ENCODE data around the gene MAB21L3. TPM values are rescaled to one million over a fixed set of nuclear protein-coding genes. Genes with fewer than 3 reads are reported as not detected.

Gene MAB21L3
- total RNA-seq, 1 experiment from 2014 or later: not detected

DNA sequence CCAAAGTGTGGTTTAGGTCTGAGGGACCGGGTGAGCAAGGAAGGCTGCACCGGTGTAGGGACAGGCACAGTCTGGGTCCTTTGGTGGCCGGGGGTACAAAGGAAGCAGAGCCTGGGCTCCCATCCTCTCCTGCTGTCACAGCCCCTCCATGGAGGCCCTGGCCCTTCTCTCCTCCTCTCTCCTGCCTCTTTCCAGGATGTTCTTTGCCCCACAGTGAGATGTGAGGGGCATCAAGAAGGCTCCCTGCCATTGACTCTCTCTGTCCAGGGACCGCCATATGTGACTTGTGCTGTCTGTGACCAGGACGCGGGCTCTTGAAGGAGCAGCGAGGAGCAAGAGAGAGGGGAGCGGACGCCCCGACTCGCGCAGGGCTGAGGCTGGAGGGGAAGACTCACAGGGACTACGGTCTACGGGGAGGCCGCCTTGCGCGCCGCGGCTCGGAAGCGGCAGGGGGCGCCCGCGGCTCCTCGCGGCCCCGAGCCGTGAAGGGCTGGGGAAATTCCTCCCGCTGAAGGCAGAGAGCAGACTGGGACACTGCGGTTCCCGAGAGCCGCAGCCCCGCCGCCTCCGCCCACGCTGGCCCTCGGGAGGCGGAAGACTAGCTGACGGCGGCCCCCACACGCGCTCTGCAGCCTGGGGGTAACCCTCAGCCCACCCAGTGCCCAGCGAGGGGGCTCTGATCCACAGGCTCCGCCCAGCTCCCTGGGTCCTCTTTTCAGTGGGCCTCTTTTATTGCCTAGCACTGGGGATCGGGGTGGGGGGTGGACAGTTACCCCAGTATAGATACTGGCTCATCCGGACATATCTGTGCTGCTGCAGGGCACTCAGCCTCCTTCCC lies 40.8 kb downstream of the MAB21L3 start:
- no peak overlapping the region for H2AFZ ChIP-seq (ENCODE audit: low read length)
- peak; percentile 82 for DNase-seq
- H2AK5ac ChIP-seq (ENCODE audit: insufficient read length, low read length): no peak overlapping the region
- no peaks in the 10 kb centered on the region for H3K4me1 ChIP-seq (ENCODE audit: insufficient read depth, low read length)
- H3K36me3 Mint-ChIP-seq (ENCODE audit: insufficient read depth in 1 of 3, low read depth in 3 of 3): peaks cover 0 to 4% (median 0%) of the 10 kb centered on the region in 3 experiments; a peak in 3 of 7 replicates
- H3K9ac ChIP-seq (ENCODE audit: extremely low read depth, insufficient read length, low read length): no peak overlapping the region
- no peak overlapping the region for H3K27ac Mint-ChIP-seq
- peak overlapping the region; percentile 25 for H3K4me2 ChIP-seq (ENCODE audit: insufficient read depth, insufficient read length, low read length)
- H3K79me1 ChIP-seq (ENCODE audit: insufficient read depth, low read depth, low read length, poor library complexity, severe bottlenecking): no peaks in the 10 kb centered on the region
- no peaks in the 10 kb centered on the region for H3K27me3 ChIP-seq (ENCODE audit: insufficient read depth, low read length)
- peaks cover 4% of the 10 kb centered on the region for H3K23me2 ChIP-seq (ENCODE audit: insufficient read length, low read depth, low read length, poor library complexity, severe bottlenecking)
- no peak overlapping the region for H4K91ac ChIP-seq (ENCODE audit: insufficient read length, low read depth, low read length)
- H3K79me2 ChIP-seq (ENCODE audit: insufficient read depth, low read length): no peaks in the 10 kb centered on the region
- peaks cover 8 to 16% of the 10 kb centered on the region in 2 experiments for H3K4me1 Mint-ChIP-seq
- peak overlapping the region; percentile 86; the same call in 1 of the 2 replicates for H3K14ac ChIP-seq (ENCODE audit: insufficient read depth, low read length)
- H2BK20ac ChIP-seq (ENCODE audit: low read depth, low read length, poor library complexity, severe bottlenecking): no peak overlapping the region
- H3K18ac ChIP-seq (ENCODE audit: insufficient read length, low read depth, low read length): no peak overlapping the region
- peaks cover 2 to 4% of the 10 kb centered on the region in 2 experiments for H3K9me3 Mint-ChIP-seq
- peak overlapping the region; percentile 53 to 57 for H3K4me3 Mint-ChIP-seq
- H3K23ac ChIP-seq (ENCODE audit: insufficient read length, low read depth, low read length): no peak overlapping the region
- TF ChIP-seq, protein P1, sequence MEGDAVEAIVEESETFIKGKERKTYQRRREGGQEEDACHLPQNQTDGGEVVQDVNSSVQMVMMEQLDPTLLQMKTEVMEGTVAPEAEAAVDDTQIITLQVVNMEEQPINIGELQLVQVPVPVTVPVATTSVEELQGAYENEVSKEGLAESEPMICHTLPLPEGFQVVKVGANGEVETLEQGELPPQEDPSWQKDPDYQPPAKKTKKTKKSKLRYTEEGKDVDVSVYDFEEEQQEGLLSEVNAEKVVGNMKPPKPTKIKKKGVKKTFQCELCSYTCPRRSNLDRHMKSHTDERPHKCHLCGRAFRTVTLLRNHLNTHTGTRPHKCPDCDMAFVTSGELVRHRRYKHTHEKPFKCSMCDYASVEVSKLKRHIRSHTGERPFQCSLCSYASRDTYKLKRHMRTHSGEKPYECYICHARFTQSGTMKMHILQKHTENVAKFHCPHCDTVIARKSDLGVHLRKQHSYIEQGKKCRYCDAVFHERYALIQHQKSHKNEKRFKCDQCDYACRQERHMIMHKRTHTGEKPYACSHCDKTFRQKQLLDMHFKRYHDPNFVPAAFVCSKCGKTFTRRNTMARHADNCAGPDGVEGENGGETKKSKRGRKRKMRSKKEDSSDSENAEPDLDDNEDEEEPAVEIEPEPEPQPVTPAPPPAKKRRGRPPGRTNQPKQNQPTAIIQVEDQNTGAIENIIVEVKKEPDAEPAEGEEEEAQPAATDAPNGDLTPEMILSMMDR (conservative IDR thresholded peaks at IDR 0.05): peak; percentile 92
- no peak overlapping the region for H2BK15ac ChIP-seq (ENCODE audit: low read depth, low read length)
- H3K56ac ChIP-seq (ENCODE audit: insufficient read length, low read depth, low read length): no peak overlapping the region
- no CpG with 5 or more reads among the region's 46 CpGs for WGBS (ENCODE audit: extremely low coverage, insufficient read length, low lambda C conversion rate)
- no peak overlapping the region for H3K27ac ChIP-seq (ENCODE audit: insufficient read length, low read depth, low read length)
- no peaks in the 10 kb centered on the region for H3K9me3 ChIP-seq (ENCODE audit: control insufficient read depth, low read depth, low read length)
- H3T11ph ChIP-seq (ENCODE audit: low read length): no peak overlapping the region
- H4K20me1 ChIP-seq (ENCODE audit: control insufficient read depth, insufficient read depth, insufficient read length): no peaks in the 10 kb centered on the region
- H2BK120ac ChIP-seq (ENCODE audit: low read depth, low read length, poor library complexity, severe bottlenecking): no peak overlapping the region
- no peak overlapping the region for H2BK5ac ChIP-seq (ENCODE audit: insufficient read length, low read length)
- no peak overlapping the region for H2BK12ac ChIP-seq (ENCODE audit: insufficient read length, low read depth, low read length)
- peaks cover 20% of the 10 kb centered on the region for H3K27me3 Mint-ChIP-seq (ENCODE audit: low read depth)
- no peak overlapping the region for H4K5ac ChIP-seq (ENCODE audit: insufficient read length, low read depth, low read length)
- no peak overlapping the region for H3K4ac ChIP-seq (ENCODE audit: low read depth, low read length)
- no peak overlapping the region for H4K8ac ChIP-seq (replicated peaks; ENCODE audit: insufficient read length, low read depth, low read length)
